Prostate gland (tissue), 2 donors: ENCODE results near the gene BZW2.

ENCODE experiments used
- CTCF ChIP-seq, 4 experiments: fragments of 200-600 bp in 2 of 4; fragments of 450-650 bp in 2 of 4; sonication (generic) in 2 of 4; IDR thresholded peaks; 1 replicate in 3 of 4; 2 replicates in 1 of 4; pipeline ENCODE4 v1.5.1; 2016 to 2019; ENCODE audit warnings: antibody characterized with exemption in 4 of 4, mild to moderate bottlenecking in 2 of 4, moderate library complexity in 2 of 4
- POLR2A ChIP-seq: fragments of 450-650 bp; IDR thresholded peaks from one replicate; pipeline ENCODE4 v1.6.1; 2016; ENCODE audit warnings: antibody characterized with exemption, mild to moderate bottlenecking
- POLR2AphosphoS5 ChIP-seq: sonication (generic); formaldehyde crosslinking; IDR thresholded peaks from one replicate; pipeline ENCODE4 v1.6.1; 2017; ENCODE audit warnings: antibody characterized with exemption

- TF ChIP-seq CTCF (IDR thresholded peaks at IDR 0.05) (no peak), POLR2A (no peak), POLR2AphosphoS5 (no peak)
These were observed 48.8 kb downstream of the BZW2 start for GRCh38 chr7:16694806-16695205.
